Keratinocyte (primary cell): ENCODE data around the gene STX8. TPM values are rescaled to one million over a fixed set of nuclear protein-coding genes. Genes with fewer than 3 reads are reported as not detected.

ENCODE experiments used
- DNase-seq: peaks from one replicate; pipeline ENCODE4 v3.0.0-alpha.2; 2011; ENCODE audit warnings: low read depth, missing footprints, low spot score
- FAIRE-seq: peaks from 2 replicates; lab custom pipeline; 2011; peaks lifted over from hg19 to GRCh38; lab: Jason Lieb, UNC
- H2AFZ ChIP-seq: 2 replicates; pipeline ENCODE4 v1.6.0; 2012; ENCODE audit warnings: low read length, control low read depth, inconsistent platforms; ENCODE audit not compliant: control insufficient read depth
- H3K27ac ChIP-seq: 2 replicates; pipeline ENCODE4 v1.5.1; 2011; ENCODE audit warnings: low read length; ENCODE audit not compliant: control insufficient read depth, insufficient read depth
- H3K27me3 ChIP-seq: 3 replicates; pipeline ENCODE4 v1.6.0; 2011; ENCODE audit warnings: low read length; ENCODE audit not compliant: control insufficient read depth, insufficient read depth; ENCODE audit errors: extremely low read depth
- H3K36me3 ChIP-seq, 2 experiments: 2 replicates in 1 of 2; 3 replicates in 1 of 2; pipeline ENCODE4 v1.5.1; 2011; ENCODE audit warnings: low read length in 2 of 2, mild to moderate bottlenecking in 1 of 2; ENCODE audit not compliant: control insufficient read depth in 2 of 2, insufficient read depth in 2 of 2; ENCODE audit errors: extremely low read depth in 1 of 2
- H3K4me1 ChIP-seq: 3 replicates; pipeline ENCODE4 v1.5.1; 2011; ENCODE audit warnings: low read length; ENCODE audit not compliant: control insufficient read depth, insufficient read depth; ENCODE audit errors: extremely low read depth
- H3K4me2 ChIP-seq: 3 replicates; pipeline ENCODE4 v1.6.0; 2011; ENCODE audit warnings: low read depth, low read length; ENCODE audit not compliant: control insufficient read depth, insufficient read depth; ENCODE audit errors: extremely low read depth
- H3K4me3 ChIP-seq, 3 experiments: fragments of 200-600 bp in 1 of 3; sonication (generic) in 1 of 3; 2 replicates in 2 of 3; 3 replicates in 1 of 3; pipeline ENCODE4 v1.5.1; 2011 to 2016; ENCODE audit warnings: low read length in 3 of 3, mild to moderate bottlenecking in 3 of 3, control low read depth in 2 of 3, inconsistent platforms in 1 of 3, low read depth in 1 of 3, mixed read lengths in 1 of 3, mixed run types in 1 of 3, moderate library complexity in 1 of 3; ENCODE audit not compliant: control insufficient read depth in 2 of 3, insufficient read depth in 2 of 3; ENCODE audit errors: extremely low read depth in 1 of 3
- H3K79me2 ChIP-seq: 2 replicates; pipeline ENCODE4 v1.6.0; 2012; ENCODE audit warnings: low read length; ENCODE audit not compliant: control insufficient read depth, insufficient read depth
- H3K9ac ChIP-seq: 3 replicates; pipeline ENCODE4 v1.6.0; 2011; ENCODE audit warnings: low read length; ENCODE audit not compliant: control insufficient read depth, insufficient read depth; ENCODE audit errors: extremely low read depth
- H3K9me1 ChIP-seq: 3 replicates; pipeline ENCODE4 v1.6.0; 2011; ENCODE audit warnings: low read length; ENCODE audit not compliant: control insufficient read depth, insufficient read depth; ENCODE audit errors: extremely low read depth
- H3K9me3 ChIP-seq: 2 replicates; pipeline ENCODE4 v1.5.1; 2012; ENCODE audit warnings: low read depth, low read length; ENCODE audit not compliant: control insufficient read depth
- H4K20me1 ChIP-seq: 3 replicates; pipeline ENCODE4 v1.6.0; 2011; ENCODE audit warnings: low read length; ENCODE audit not compliant: control insufficient read depth, insufficient read depth; ENCODE audit errors: extremely low read depth
- CTCF ChIP-seq, 3 experiments: IDR thresholded peaks in 1 of 3; conservative IDR thresholded peaks in 1 of 3; optimal IDR thresholded peaks in 1 of 3; 2 replicates in 2 of 3; 3 replicates in 1 of 3; pipeline versions ENCODE3 to v1.5.1; 2011; ENCODE audit warnings: low read length in 3 of 3, mild to moderate bottlenecking in 3 of 3, moderate library complexity in 2 of 3, control low read depth in 1 of 3, inconsistent platforms in 1 of 3; ENCODE audit not compliant: insufficient read depth in 2 of 3; ENCODE audit errors: extremely low read depth in 1 of 3
- EZH2 ChIP-seq: IDR thresholded peaks from one replicate; pipeline ENCODE4 v1.6.1; 2012; ENCODE audit warnings: inconsistent platforms, mild to moderate bottlenecking, low read length, moderate library complexity
- dilution Hi-C: fragments of 300-500 bp; cut with MboI; formaldehyde crosslinking; loops from one replicate; pipeline ENCODE4 v1.7.0; 2020; ENCODE audit warnings: low sequenced_read_pairs; ENCODE audit not compliant: extremely low pct_ligation_motif_present
- polyA plus RNA-seq, 5 experiments: library from polyadenylated mRNA; depleted of rRNA in 3 of 5; stranded (reverse) in 3 of 5; stranded (forward) in 1 of 5; unstranded in 1 of 5; fragments of >200 nt; gene quantifications; 1 replicate in 1 of 5; 2 replicates in 3 of 5; 3 replicates in 1 of 5; pipeline versions ENCODE4 v1.2.1 to v1.2.3, GENCODE V29; 2011 to 2012; ENCODE audit warnings: missing spikeins in 2 of 5, low read depth in 1 of 5, low replicate concordance in 1 of 5

Gene STX8
- polyA plus RNA-seq, 1 donor (not counting 4 experiments of a cell fraction or from before 2014, with no cell fraction given), result 90.3 TPM

DNA sequence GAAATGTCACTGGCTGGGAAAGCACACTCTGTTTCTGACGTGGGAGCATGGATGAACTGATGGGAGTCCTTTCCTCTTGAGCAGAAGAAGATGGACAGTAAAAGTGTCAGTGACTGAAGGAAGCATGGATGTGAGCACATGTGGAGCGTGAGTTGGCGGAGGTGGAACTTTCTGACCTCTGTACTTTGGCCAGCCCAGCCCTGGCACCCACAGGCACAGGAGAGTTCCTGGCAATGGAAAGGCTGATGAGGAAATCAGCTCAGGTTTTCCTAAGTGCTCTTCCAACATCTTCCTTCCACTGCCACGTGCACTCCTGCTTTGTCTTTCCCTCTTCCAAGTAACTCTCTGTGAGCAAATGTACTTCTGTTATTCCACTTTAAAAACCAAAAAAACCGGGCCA, 277.5 kb downstream of the STX8 start:
- Histone ChIP-seq H3K36me3 (no peaks in the 10 kb centered on the region), H3K4me3 (no peak overlapping the region), H3K4me1 (no peaks in the 10 kb centered on the region), H3K79me2 (no peaks in the 10 kb centered on the region), H3K4me2 (no peak overlapping the region), H4K20me1 (no peaks in the 10 kb centered on the region), H3K9me1 (no peaks in the 10 kb centered on the region), H3K27me3 (no peaks in the 10 kb centered on the region), H3K27ac (no peak overlapping the region), H3K9me3 (no peaks in the 10 kb centered on the region), H2AFZ (no peak overlapping the region), H3K9ac (no peak overlapping the region)
- no peak for FAIRE-seq
- TF ChIP-seq EZH2 (no peak), CTCF (optimal IDR thresholded peaks at IDR 0.05 in 1 of 3, IDR thresholded peaks at IDR 0.05 in 1 of 3, conservative IDR thresholded peaks at IDR 0.05 in 1 of 3; ENCODE audit: extremely low read depth in 1 of 3, insufficient read depth in 2 of 3, low read length in 3 of 3) (no peak)
- no peak for DNase-seq
- dilution Hi-C loops, result no loop called here

DNA sequence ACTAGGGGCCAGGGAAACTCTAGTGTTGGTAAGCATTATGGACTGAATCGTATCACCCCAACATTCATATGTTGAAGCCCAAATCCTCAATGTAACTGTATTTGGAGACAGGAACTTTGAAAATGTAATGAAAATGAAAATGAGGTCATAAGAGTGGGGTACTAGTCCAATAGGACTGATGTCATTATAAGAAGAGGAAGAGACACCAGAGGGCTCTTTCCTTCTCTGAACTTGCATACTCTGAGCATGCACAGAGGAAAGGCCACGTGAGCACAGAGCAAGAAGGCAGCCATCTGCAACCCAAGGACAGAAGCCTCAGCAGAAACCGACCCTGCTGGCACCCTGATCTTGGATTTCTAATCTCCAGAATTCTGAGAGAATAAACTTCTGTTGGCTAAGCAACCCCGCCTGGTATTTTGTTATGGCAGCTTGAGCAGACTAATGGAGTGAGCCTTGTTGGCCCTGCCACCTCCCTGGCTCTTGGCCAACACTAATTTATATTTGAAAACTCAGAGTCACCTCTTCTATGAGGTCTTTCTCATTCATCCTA, 280.9 kb downstream of the STX8 start:
- no peak overlapping the region for H3K9ac ChIP-seq
- H3K4me3 ChIP-seq, result no peak overlapping the region
- H3K9me1 ChIP-seq, result no peaks in the 10 kb centered on the region
- H3K27me3 ChIP-seq, result no peaks in the 10 kb centered on the region
- no peak overlapping the region for H3K27ac ChIP-seq
- H2AFZ ChIP-seq, result no peak overlapping the region
- H3K79me2 ChIP-seq, result no peaks in the 10 kb centered on the region
- TF ChIP-seq EZH2, result no peak
- no peak for TF ChIP-seq CTCF (optimal IDR thresholded peaks at IDR 0.05 in 1 of 3, IDR thresholded peaks at IDR 0.05 in 1 of 3, conservative IDR thresholded peaks at IDR 0.05 in 1 of 3; ENCODE audit: extremely low read depth in 1 of 3, insufficient read depth in 2 of 3, low read length in 3 of 3)
- no peak overlapping the region for H3K4me2 ChIP-seq
- no peaks in the 10 kb centered on the region for H3K36me3 ChIP-seq
- FAIRE-seq (no peak), DNase-seq (no peak)
- dilution Hi-C loops, result no loop called here
- H4K20me1 ChIP-seq, result no peaks in the 10 kb centered on the region
- peaks cover 7% of the 10 kb centered on the region for H3K4me1 ChIP-seq
- no peaks in the 10 kb centered on the region for H3K9me3 ChIP-seq
